Stimulated activated memory B cell treated with anti-CD40 and anti-IgM and Interleukin-4, amounts not matched to agents 10 μg/mL and 1 μg/mL and 100 μg/mL, for 72 hours (primary cell): Measurements from ENCODE around the gene METTL16.

ENCODE experiments used
- ATAC-seq: fragments of 150-1000 bp; cut with Tn5 transposase; 2 replicates; pipeline ENCODE4 v1.10.0; 2021
- H3K27ac Mint-ChIP-seq: one replicate; pipeline ENCODE4 v1.8.0; 2022; ENCODE audit warnings: mild to moderate bottlenecking, mixed read lengths
- H3K27me3 Mint-ChIP-seq: one replicate; pipeline ENCODE4 v1.8.0; 2022; ENCODE audit warnings: mixed read lengths
- H3K36me3 Mint-ChIP-seq: one replicate; pipeline ENCODE4 v1.8.0; 2022; ENCODE audit warnings: mixed read lengths
- H3K4me1 Mint-ChIP-seq: one replicate; pipeline ENCODE4 v1.8.0; 2022; ENCODE audit warnings: mixed read lengths
- H3K4me3 Mint-ChIP-seq: one replicate; pipeline ENCODE4 v1.8.0; 2022; ENCODE audit warnings: mild to moderate bottlenecking, moderate library complexity, mixed read lengths
- H3K9me3 Mint-ChIP-seq: one replicate; pipeline ENCODE4 v1.8.0; 2022; ENCODE audit warnings: mixed read lengths

The METTL16 gene

DNA sequence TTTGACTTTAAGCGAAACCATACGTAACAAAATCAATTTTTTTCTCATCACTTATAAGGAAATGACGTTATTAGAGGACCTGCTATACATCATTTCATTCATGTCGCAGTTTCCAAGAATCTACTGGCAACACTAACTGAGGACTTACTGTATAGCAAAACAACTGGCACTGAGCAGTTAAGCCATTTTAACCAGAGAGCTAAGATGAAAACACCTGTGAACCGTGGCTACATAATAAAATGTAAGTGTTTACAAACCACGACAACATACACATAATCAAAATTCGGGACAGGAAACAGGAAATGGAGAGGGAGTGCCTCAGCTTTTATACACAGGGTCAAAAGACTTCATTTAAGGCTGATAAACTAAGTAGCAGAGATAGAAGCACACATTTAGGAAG, 29.5 kb downstream of the METTL16 start:
- Mint-ChIP-seq H3K9me3 (no peaks in the 10 kb centered on the region), H3K36me3 (peaks cover 46% of the 10 kb centered on the region), H3K4me3 (no peak overlapping the region), H3K4me1 (peaks cover 52% of the 10 kb centered on the region), H3K27ac (no peak overlapping the region), H3K27me3 (no peaks in the 10 kb centered on the region)
- ATAC-seq = no peak

DNA sequence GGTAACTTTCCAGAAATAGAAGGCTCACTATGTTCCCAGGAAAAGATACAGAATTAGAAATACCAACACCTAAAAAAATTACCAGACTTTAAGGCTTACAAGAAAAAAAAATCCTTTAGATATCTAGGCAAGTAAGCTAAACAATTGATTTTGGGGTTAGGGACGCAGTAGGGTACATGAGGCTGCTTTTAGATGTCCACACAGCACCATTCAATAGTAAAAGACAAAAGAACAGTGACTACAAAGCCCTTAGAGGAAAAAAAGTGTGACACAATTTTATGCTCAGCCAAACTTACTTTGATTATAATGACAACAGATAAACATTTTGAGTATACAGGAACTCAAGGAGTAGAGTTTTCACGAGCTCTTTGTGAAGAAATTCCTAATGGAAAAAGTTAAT, 29.9 kb downstream of the METTL16 start:
- peaks cover 47% of the 10 kb centered on the region for H3K4me1 Mint-ChIP-seq
- no peak overlapping the region for H3K4me3 Mint-ChIP-seq
- H3K9me3 Mint-ChIP-seq = no peaks in the 10 kb centered on the region
- H3K36me3 Mint-ChIP-seq = peaks cover 43% of the 10 kb centered on the region
- H3K27ac Mint-ChIP-seq = no peak overlapping the region
- ATAC-seq = no peak
- no peaks in the 10 kb centered on the region for H3K27me3 Mint-ChIP-seq

DNA sequence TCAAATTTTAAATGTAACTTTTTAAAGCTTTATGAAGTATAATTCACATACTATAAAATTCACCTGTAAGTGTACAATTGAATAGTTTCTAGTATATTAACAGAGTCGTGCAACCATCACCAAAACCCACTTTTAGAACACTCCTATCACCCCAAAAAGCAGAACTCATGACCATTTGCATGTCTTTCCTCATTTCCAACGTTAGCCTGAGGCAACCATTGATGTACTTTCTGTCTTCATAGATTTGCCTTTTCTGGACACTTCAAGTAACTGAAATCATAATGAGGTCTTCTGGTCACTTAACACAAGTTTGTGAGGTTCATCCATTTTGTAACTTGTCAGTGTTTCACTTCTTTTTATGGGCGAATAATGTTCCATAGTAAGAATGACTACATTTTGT, 33.2 kb downstream of the METTL16 start:
- Mint-ChIP-seq H3K4me1 (peaks cover 45% of the 10 kb centered on the region), H3K9me3 (no peaks in the 10 kb centered on the region), H3K36me3 (peaks cover 64% of the 10 kb centered on the region), H3K27ac (peak overlapping the region; percentile 22), H3K4me3 (no peak overlapping the region), H3K27me3 (no peaks in the 10 kb centered on the region)
- ATAC-seq = no peak

DNA sequence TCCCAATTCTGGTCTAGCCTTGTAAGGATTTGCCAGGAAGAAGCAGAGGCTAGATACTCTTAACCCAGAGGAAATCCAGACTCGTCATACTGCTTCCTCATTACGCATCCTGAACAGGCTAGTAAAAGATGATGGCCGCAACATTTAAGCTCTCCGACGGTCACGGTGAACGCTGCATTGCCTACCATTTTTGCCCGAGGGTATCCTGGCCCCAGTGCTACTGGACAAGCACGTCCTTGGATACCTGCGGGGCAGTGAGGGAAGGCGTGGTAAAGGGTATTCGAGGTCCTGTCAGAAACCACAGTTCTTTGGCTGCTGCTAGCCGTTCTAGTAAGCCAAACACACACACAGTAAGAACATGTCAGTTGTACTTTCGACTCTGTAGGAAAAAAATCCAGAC, 36.6 kb downstream of the METTL16 start:
- peaks cover 60% of the 10 kb centered on the region for H3K36me3 Mint-ChIP-seq
- H3K4me1 Mint-ChIP-seq = peaks cover 14% of the 10 kb centered on the region
- no peak overlapping the region for H3K27ac Mint-ChIP-seq

DNA sequence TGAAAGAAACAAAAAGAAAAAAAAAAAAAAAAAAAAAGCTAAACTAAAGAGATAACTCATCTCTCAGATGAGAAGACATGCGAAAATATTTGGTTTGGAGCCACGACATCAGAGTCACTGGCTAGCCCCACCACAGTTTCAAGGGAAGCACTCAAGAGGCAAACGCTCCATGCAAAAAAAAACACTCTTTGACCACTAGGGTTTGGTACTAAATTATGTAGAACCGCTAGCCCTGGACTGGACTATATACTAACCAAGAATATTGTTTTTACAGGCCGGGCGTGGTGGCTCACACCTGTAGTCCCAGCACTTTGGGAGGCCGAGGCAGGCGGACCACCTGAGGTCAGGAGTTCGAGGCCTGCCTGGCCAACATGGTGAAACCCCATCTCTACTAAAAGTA, 37.3 kb downstream of the METTL16 start:
- no peaks in the 10 kb centered on the region for H3K9me3 Mint-ChIP-seq
- peaks cover 14% of the 10 kb centered on the region for H3K4me1 Mint-ChIP-seq
- H3K4me3 Mint-ChIP-seq = no peak overlapping the region
- peaks cover 67% of the 10 kb centered on the region for H3K36me3 Mint-ChIP-seq
- ATAC-seq = no peak
- H3K27ac Mint-ChIP-seq = no peak overlapping the region
- H3K27me3 Mint-ChIP-seq = no peaks in the 10 kb centered on the region

More for the DNA sequence above, 36.6 kb downstream of the METTL16 start:
- ATAC-seq = no peak
- Mint-ChIP-seq H3K4me3 (no peak overlapping the region), H3K27me3 (no peaks in the 10 kb centered on the region), H3K9me3 (no peaks in the 10 kb centered on the region)

DNA sequence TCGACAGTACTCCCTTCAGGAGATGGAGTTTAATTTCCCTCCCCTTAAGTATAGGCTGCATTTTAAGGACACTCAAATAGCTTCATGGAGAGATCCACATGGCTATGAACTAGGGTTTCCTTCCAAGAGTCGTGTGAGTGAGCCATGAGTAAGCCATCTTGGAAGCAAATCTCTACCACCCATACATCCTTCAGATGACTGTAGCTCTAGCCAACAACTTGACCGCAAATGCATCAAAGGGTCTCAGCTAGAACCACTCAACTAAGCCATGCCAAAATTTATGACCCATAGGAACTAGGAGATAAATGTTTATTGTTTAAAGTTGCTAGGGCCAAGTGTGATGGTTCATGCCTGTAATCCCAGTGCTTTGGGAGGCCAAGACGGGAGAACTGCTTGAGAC, 43.4 kb downstream of the METTL16 start:
- Mint-ChIP-seq H3K27ac (no peak overlapping the region), H3K36me3 (peaks cover 54% of the 10 kb centered on the region), H3K9me3 (no peaks in the 10 kb centered on the region), H3K4me3 (no peak overlapping the region), H3K4me1 (no peaks in the 10 kb centered on the region), H3K27me3 (no peaks in the 10 kb centered on the region)
- no peak for ATAC-seq

DNA sequence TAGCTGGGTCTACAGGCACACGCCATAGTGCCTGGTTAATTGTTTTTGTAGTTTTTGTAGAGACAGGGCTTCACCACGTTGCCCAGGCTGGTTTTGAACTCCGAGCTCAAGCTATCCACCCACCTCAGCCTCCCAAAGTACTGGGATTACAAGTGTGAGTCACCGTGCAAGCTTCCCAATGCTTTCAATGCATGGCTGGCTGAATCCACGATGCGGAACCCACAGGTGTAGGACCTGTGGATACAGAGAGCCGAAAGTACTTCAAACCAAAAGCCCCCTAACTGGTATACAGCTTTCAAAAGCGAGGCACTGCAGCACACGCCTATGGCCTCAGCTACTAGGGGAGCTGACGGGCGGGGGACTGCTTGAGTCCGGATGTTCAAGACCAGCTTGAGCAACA, 44.8 kb downstream of the METTL16 start:
- Mint-ChIP-seq H3K4me1 (no peaks in the 10 kb centered on the region), H3K9me3 (no peaks in the 10 kb centered on the region), H3K27me3 (no peaks in the 10 kb centered on the region), H3K36me3 (peaks cover 56% of the 10 kb centered on the region), H3K27ac (no peak overlapping the region), H3K4me3 (no peak overlapping the region)
- ATAC-seq = no peak

DNA sequence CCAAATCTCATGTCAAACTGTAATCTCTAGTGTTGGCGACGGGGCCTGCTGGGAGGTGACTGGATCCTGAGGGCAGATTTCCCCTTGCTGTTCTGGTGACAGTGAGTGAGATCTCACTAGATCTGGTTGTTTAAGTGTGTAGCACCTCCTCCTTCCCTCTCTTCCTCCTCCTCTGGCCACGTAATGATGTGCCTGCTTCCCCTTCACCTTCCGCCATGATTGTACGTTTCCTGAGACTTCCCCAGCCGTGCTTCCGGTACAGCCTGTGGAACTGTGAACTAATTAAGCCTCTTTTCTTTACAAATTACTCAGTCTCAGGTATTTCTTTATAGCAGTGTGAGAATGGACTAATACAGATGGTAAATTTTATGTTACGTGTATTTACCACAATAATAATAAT, 49.2 kb downstream of the METTL16 start:
- no peak for ATAC-seq
- H3K27me3 Mint-ChIP-seq = no peaks in the 10 kb centered on the region
- no peaks in the 10 kb centered on the region for H3K4me1 Mint-ChIP-seq
- H3K4me3 Mint-ChIP-seq = no peak overlapping the region
- no peaks in the 10 kb centered on the region for H3K9me3 Mint-ChIP-seq
- H3K36me3 Mint-ChIP-seq = peaks cover 57% of the 10 kb centered on the region
- no peak overlapping the region for H3K27ac Mint-ChIP-seq

DNA sequence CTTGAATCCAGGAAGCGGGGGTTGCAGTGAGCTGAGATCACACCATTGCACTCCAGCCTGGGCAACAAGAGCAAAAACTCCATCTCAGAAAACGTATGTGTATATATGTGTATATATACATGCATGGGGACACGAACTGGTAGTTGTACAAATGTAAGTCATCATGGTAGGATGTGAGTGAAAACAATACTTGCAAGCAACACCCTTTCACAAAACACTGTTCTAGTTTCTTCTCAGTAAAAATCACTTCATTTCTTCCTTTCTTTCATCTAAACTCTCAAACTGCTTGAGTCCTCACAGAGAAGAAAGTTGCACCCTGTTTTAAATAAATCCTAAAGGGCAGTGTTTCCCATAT, 51.8 kb downstream of the METTL16 start:
- H3K4me1 Mint-ChIP-seq = no peaks in the 10 kb centered on the region
- H3K9me3 Mint-ChIP-seq = no peaks in the 10 kb centered on the region
- peaks cover 57% of the 10 kb centered on the region for H3K36me3 Mint-ChIP-seq
- H3K27me3 Mint-ChIP-seq = no peaks in the 10 kb centered on the region
- no peak for ATAC-seq
- no peak overlapping the region for H3K27ac Mint-ChIP-seq
- no peak overlapping the region for H3K4me3 Mint-ChIP-seq

DNA sequence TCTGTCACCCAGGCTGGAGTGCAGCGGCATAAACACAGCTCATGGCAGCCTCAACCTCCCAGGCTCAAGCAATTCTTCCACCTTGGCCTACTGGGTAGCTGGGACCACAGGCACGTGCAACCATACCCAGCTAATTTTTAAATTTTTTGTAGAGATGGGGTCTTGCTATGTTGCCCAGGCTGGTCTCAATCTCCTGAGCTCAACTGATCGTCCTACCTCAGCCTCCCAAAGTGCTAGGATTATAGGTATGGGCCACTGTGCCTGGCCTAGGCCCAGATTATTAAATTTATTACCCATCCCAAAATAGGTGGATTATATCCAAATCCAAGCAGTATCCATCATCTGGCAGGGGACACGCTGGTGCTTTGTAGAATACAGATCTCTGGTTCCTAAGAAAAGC, 53.8 kb downstream of the METTL16 start:
- Mint-ChIP-seq H3K9me3 (no peaks in the 10 kb centered on the region), H3K4me1 (peaks cover 13% of the 10 kb centered on the region), H3K27ac (no peak overlapping the region), H3K36me3 (peaks cover 46% of the 10 kb centered on the region), H3K27me3 (no peaks in the 10 kb centered on the region), H3K4me3 (no peak overlapping the region)
- ATAC-seq = no peak

DNA sequence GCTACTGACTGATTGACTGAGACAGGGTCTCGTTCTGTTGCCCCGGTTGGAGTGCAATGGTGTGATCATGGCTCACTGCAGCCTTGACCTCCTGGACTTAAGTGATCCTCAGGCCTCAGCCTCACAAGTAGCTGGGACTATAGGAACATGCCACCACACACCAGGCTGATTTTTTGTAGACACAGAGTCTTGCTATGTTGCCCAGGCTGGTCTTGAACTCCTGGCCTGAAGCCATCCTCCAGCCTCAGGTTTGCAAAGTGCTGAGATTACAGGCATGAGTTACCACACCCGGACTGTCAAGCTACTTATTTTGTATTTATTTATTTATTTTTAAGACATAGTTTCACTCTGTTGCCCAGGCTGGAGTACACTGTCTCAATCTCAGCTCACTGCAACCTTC, 55.2 kb downstream of the METTL16 start:
- Mint-ChIP-seq H3K36me3 (peaks cover 44% of the 10 kb centered on the region), H3K4me3 (no peak overlapping the region), H3K4me1 (peaks cover 17% of the 10 kb centered on the region), H3K27me3 (no peaks in the 10 kb centered on the region), H3K9me3 (no peaks in the 10 kb centered on the region), H3K27ac (no peak overlapping the region)
- ATAC-seq = no peak

DNA sequence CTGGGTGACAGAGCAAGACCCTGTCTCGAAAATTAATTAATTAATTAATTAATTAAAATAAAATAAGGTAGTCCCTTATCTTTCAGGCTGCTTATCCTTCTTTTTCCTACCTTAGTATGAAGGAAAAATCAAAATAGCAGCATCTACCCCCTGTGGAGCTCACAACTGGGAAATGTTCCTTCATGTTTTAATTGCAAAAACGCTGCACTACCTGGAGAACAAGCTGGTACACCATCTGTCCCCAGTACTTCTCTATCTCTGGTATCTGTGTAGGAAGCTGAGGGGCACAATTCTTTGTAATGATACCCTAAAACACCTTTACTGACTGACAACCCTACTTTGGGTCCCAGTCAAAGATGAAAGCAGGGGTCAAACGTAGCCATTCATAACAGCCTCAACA, 55.7 kb downstream of the METTL16 start:
- Mint-ChIP-seq H3K27me3 (no peaks in the 10 kb centered on the region), H3K9me3 (no peaks in the 10 kb centered on the region), H3K4me3 (no peak overlapping the region), H3K27ac (no peak overlapping the region), H3K36me3 (peaks cover 43% of the 10 kb centered on the region), H3K4me1 (peaks cover 17% of the 10 kb centered on the region)
- ATAC-seq = no peak

DNA sequence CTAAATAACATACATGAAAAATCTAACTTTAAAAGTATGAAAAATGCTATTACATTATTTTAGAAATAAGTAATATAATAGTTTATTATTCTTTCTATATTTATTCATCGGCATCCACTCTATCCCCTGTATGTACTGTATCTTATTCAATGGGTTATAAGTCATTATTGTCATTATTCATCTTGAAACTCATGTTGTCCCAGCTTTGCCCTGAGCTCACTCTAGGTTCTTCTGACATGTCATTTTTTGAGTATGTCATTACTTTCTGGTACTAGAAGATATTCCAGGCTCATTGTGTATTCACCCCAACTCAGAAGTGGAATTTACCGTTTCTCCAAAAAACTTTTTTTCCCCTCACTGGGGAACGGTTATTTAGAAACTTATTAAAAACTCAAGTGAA, 57.8 kb downstream of the METTL16 start:
- Mint-ChIP-seq H3K27ac (peak overlapping the region; percentile 74), H3K4me3 (no peak overlapping the region), H3K4me1 (peaks cover 23% of the 10 kb centered on the region), H3K36me3 (peaks cover 43% of the 10 kb centered on the region), H3K27me3 (no peaks in the 10 kb centered on the region), H3K9me3 (no peaks in the 10 kb centered on the region)
- ATAC-seq = peak; percentile 53

DNA sequence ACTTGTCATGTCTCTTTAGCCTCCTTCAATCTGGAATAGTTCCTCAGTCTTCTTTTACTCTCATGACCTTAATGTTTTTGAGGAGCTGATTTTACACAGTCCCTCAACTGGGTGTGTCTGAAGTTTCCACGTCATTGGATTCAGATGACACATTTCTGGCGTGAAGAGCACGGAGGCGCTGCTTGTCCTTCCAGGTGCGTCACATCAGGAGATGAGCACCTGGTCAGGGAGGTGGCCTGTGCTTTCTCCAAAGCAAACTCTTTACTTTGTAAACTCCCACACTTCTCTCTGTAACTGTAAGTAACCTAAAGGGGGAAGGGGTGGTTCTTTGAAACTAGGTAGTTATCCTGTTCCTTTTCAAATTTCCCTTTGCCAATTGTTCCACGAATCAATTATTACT, 58.4 kb downstream of the METTL16 start:
- H3K4me3 Mint-ChIP-seq = no peak overlapping the region
- peak overlapping the region; percentile 74 for H3K27ac Mint-ChIP-seq
- no peaks in the 10 kb centered on the region for H3K9me3 Mint-ChIP-seq
- H3K27me3 Mint-ChIP-seq = no peaks in the 10 kb centered on the region
- H3K4me1 Mint-ChIP-seq = peaks cover 23% of the 10 kb centered on the region
- ATAC-seq = peak; percentile 64
- peaks cover 39% of the 10 kb centered on the region for H3K36me3 Mint-ChIP-seq

DNA sequence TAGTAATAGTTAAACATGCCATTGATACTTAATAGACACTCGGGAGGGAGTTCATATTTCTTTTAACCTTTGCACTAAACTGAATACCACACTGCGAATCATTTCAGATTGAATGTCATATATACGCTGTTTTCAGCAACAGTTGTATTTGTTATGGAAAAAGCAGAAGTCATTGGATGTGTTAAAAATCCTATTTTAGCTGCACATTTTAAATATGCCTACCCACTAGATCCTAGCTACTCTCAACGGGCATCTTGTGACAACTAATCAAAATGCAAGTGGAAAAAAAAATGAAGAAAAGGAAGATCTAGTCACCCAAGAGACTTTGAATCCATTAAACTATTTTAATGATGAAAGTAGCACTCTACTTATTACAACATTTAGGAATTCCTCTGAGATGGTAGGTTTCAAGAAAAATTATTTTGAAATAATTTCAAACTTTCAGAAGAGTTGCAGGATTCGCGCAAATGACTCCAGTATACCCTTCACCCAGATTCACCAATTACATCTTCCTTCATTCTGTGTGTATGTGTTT, 59.4 kb downstream of the METTL16 start:
- no peak overlapping the region for H3K4me3 Mint-ChIP-seq
- H3K27ac Mint-ChIP-seq = peak overlapping the region; percentile 74
- peaks cover 34% of the 10 kb centered on the region for H3K36me3 Mint-ChIP-seq
- peaks cover 23% of the 10 kb centered on the region for H3K4me1 Mint-ChIP-seq
- ATAC-seq = no peak
- no peaks in the 10 kb centered on the region for H3K27me3 Mint-ChIP-seq
- H3K9me3 Mint-ChIP-seq = no peaks in the 10 kb centered on the region

DNA sequence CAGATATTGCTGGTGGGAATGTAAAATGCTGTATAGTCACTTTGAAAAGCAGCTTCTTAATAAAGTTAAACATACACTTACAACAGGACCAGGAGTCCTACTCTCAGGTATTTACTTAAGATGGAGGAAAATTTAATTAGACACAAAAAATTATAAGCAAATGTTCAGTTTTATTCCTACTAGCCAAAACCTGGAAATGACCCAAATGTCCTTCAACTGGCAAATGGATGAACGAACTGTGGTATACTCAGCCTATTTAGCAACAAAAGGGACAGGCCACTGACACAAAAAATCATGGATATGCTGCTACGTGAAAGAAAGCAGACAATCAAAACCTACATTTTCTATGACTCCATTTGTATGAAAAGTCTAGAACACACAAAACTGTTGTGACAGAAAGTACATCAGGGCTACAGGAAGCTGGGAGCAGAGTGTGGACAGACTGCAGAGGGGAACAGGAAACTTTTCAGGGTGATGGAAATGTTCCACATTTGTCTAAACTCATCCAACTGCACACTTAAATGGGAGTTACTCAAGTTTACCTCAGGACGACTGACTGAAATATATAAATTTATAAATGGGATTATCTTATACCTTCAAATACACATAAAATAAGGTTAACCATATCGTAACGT, 61.6 kb downstream of the METTL16 start:
- no peak for ATAC-seq
- H3K36me3 Mint-ChIP-seq = peaks cover 39% of the 10 kb centered on the region
- H3K27me3 Mint-ChIP-seq = no peaks in the 10 kb centered on the region
- H3K4me3 Mint-ChIP-seq = no peak overlapping the region
- peaks cover 23% of the 10 kb centered on the region for H3K4me1 Mint-ChIP-seq
- H3K27ac Mint-ChIP-seq = no peak overlapping the region
- no peaks in the 10 kb centered on the region for H3K9me3 Mint-ChIP-seq
